DMS153 treated with DMSO at 0.1 percent for 48 hours (cell line): ENCODE measurements around the gene EMILIN2.

ENCODE experiments used
- DNase-seq: peaks from one replicate; lab custom pipeline; 2025; ENCODE audit not compliant: unreplicated experiment; lab: John Stamatoyannopoulos, UW

Gene EMILIN2

GRCh38 chr18:2948038-2948437 lies 101.2 kb downstream of the EMILIN2 start:
- no peak for DNase-seq

- no peak for DNase-seq
Observed at GRCh38 chr18:2952605-2953004, 105.8 kb downstream of the EMILIN2 start.

DNA sequence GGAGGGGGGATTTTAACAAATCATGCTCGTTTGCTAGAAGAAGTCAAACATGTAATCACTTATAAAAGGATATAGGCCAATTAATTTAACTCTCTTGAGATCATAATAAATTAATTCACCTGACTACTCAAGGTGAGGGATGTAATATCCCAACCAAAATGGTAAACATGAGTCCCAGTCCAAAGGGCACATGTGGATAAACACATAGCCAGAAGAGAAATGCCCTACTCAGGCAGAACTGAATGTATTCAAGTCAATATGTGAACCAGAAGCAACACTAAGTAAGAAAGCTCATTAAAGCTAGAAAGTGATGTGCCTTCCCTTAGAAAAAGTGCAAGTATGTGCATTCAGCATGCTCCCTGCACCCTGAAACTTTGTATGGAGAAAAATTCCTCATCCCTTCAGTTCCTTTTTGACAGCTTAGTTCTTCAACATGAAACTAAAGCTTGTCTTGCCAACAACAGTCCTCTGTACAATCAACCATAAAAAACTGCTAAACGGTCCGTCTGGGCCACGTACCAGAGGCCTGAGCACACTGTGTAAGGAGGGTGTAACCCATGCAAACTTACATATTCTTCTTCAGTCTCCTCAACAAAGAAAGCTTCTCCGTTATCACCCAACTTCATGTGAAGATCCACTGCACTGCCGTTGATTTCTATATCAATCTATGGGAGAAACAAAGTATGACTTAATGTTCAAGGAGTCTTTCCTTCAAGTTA lies 107.3 kb downstream of the EMILIN2 start:
- DNase-seq: no peak

DNA sequence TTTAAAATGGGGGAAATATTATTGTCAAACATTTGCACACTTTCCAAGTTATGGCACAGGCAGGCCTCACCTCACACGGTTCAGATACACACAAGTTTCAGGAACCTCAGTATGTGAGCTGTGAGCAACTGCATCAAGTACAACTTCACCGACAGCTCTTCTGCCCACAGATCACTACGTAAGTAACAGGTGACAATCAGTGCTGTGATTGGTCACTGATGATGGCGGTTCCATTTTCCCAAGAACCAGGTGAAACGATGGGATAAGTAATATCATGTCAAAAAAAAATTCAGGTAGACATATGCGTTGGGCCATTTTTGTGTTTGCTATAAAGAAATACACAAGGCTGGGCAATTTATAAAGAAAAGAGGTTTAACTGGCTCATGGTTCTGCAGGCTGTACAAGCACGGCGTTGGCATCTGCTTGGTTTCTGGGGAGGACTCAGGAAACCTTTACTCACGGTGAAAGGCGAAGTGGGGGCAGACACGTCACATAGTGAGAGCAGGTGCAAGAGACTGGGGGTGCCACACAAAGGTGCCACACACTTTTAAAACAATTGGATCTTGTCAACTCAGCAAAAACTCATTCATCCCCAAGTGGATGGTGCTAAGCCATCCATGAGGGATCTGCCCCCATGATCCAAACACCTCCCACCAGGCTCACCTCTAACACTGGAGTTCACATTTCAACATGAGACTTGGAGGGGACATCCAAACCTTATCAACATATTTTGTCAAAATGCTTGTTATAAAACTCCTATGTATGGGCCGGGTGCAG lies 108.3 kb downstream of the EMILIN2 start:
- DNase-seq: no peak

- no peak for DNase-seq
Observed at GRCh38 chr18:2956056-2956455, 109.2 kb downstream of the EMILIN2 start.

- no peak for DNase-seq
Observed at GRCh38 chr18:2958819-2959298, 112.1 kb downstream of the EMILIN2 start.

GRCh38 chr18:2959341-2959740 lies 112.5 kb downstream of the EMILIN2 start:
- DNase-seq: no peak

GRCh38 chr18:2960983-2961696 lies 114.3 kb downstream of the EMILIN2 start:
- no peak for DNase-seq

- no peak for DNase-seq
Observed at GRCh38 chr18:2961821-2962220, 115.0 kb downstream of the EMILIN2 start.

GRCh38 chr18:2963048-2963447 lies 116.2 kb downstream of the EMILIN2 start:
- no peak for DNase-seq

- DNase-seq: no peak
Observed at GRCh38 chr18:2964361-2965010, 117.7 kb downstream of the EMILIN2 start.
